Osteocyte (in vitro differentiated cells): ENCODE data around the gene PTPRF. TPM values are rescaled to one million over a fixed set of nuclear protein-coding genes. Genes with fewer than 3 reads are reported as not detected.
"Not testable (repeated sequence)": the region's sequence is repeated elsewhere in the genome, so short reads cannot be mapped to it uniquely, and the experiment has no call there.

Source experiments
- DNase-seq: peaks from one replicate; pipeline ENCODE4 v3.0.0; 2021; ENCODE audit warnings: mixed read lengths; ENCODE audit not compliant: unreplicated experiment; ENCODE audit errors: extremely low spot score
- H3K27ac Mint-ChIP-seq: one replicate; pipeline ENCODE4 v1.8.0; 2021; ENCODE audit warnings: mild to moderate bottlenecking, mixed read lengths; ENCODE audit not compliant: unreplicated experiment
- H3K27me3 Mint-ChIP-seq: one replicate; pipeline ENCODE4 v1.8.0; 2021; ENCODE audit warnings: mixed read lengths; ENCODE audit not compliant: unreplicated experiment
- H3K36me3 Mint-ChIP-seq: one replicate; pipeline ENCODE4 v1.8.0; 2021; ENCODE audit warnings: mixed read lengths; ENCODE audit not compliant: unreplicated experiment
- H3K4me1 Mint-ChIP-seq: one replicate; pipeline ENCODE4 v1.8.0; 2021; ENCODE audit warnings: mixed read lengths; ENCODE audit not compliant: unreplicated experiment
- H3K4me3 Mint-ChIP-seq: one replicate; pipeline ENCODE4 v1.8.0; 2021; ENCODE audit warnings: mild to moderate bottlenecking, moderate library complexity, mixed read lengths; ENCODE audit not compliant: unreplicated experiment
- H3K9me3 Mint-ChIP-seq: one replicate; pipeline ENCODE4 v1.8.0; 2021; ENCODE audit warnings: mixed read lengths; ENCODE audit not compliant: unreplicated experiment
- total RNA-seq: library from RNA; stranded (reverse); gene quantifications from 2 replicates; pipeline ENCODE4 v1.2.1, GENCODE V29; 2021
- TF ChIP-seq, protein P1 (sequence below): fragments of 200-600 bp; sonication (generic); IDR thresholded peaks from 2 replicates; pipeline ENCODE4 v1.5.0; 2021; ENCODE audit warnings: antibody characterized with exemption, mild to moderate bottlenecking, moderate library complexity

PTPRF gene
- total RNA-seq, 1 donor from 2014 or later, result 37.3 TPM

DNA sequence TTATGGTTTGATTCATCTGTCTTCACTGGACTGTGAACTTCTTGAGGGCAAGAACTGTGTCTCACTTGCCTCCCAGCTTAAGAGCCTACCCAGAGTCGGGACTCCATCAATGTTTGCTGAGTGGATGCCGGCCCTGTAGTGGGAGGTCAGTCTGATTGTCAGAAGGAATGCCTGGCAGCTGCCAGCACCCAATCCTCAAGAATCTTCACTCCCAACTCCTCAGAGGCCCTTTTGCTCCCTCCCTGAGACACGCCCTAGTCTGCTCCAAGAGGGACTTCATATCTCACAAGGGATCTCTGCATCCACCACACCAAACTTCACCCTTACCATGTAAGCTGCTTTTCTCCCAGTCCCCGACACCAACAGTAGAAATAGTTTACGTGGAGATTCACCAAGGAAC lies 104.0 kb downstream of the PTPRF start:
- H3K9me3 Mint-ChIP-seq, result no peaks in the 10 kb centered on the region
- H3K36me3 Mint-ChIP-seq, result no peaks in the 10 kb centered on the region
- DNase-seq, result no peak
- TF ChIP-seq, protein P1, sequence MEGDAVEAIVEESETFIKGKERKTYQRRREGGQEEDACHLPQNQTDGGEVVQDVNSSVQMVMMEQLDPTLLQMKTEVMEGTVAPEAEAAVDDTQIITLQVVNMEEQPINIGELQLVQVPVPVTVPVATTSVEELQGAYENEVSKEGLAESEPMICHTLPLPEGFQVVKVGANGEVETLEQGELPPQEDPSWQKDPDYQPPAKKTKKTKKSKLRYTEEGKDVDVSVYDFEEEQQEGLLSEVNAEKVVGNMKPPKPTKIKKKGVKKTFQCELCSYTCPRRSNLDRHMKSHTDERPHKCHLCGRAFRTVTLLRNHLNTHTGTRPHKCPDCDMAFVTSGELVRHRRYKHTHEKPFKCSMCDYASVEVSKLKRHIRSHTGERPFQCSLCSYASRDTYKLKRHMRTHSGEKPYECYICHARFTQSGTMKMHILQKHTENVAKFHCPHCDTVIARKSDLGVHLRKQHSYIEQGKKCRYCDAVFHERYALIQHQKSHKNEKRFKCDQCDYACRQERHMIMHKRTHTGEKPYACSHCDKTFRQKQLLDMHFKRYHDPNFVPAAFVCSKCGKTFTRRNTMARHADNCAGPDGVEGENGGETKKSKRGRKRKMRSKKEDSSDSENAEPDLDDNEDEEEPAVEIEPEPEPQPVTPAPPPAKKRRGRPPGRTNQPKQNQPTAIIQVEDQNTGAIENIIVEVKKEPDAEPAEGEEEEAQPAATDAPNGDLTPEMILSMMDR, result no peak
- no peak overlapping the region for H3K27ac Mint-ChIP-seq
- H3K4me1 Mint-ChIP-seq, result no peaks in the 10 kb centered on the region
- no peak overlapping the region for H3K4me3 Mint-ChIP-seq
- H3K27me3 Mint-ChIP-seq, result peaks cover 2% of the 10 kb centered on the region

DNA sequence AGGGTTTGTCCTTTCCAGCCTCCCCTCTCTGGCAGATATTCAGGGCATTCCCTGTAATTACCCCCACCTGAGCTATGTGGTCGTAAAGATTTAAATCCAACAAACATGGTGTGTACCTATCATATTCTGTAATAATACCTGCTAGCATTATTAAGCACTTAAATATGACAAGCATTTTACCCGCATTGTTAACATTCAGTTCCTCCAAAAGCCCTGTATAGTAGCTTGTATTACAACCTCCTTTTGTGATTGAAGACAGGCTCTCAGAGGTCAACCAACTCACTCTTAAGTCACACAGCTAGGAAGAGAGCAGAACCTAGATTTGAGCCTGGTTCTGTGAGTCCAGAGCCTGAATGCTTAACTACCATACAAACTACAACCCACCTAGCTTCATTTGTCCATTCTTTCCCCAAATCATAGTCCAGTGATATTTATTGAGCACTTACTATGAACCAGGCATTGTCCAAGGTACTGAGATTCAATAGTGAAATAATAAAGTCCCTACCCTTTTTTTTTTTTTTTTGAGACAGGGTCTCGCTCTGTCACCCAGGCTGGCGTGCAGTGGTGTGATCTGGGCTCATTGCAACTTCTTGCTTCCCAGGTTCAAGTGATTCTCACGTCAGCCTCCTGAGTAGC lies 105.4 kb downstream of the PTPRF start:
- H3K27me3 Mint-ChIP-seq, result peaks cover 8% of the 10 kb centered on the region
- no peaks in the 10 kb centered on the region for H3K4me1 Mint-ChIP-seq
- H3K27ac Mint-ChIP-seq, result no peak overlapping the region
- H3K36me3 Mint-ChIP-seq, result no peaks in the 10 kb centered on the region
- no peak overlapping the region for H3K4me3 Mint-ChIP-seq
- DNase-seq, result no peak
- TF ChIP-seq, protein P1, result no peak
- no peaks in the 10 kb centered on the region for H3K9me3 Mint-ChIP-seq

DNA sequence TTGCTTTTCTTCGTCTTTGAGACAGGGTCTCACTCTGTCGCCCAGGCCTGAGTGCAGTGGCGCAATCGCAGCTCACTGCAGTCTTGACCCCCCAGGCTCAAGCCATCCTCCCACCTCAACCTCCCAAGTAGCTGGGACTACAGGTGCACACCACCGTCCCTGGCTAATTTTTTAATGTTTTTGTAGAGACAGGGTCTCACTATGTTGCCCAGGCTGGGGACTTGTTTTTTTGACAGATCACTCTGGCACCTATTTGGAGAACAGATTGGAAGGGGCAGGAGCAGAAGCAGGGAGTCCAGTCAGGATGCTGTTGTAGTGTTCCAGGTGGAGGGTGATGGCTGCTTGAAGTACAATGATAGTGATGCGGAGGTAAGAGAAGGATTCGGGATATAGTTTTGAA lies 106.6 kb downstream of the PTPRF start:
- TF ChIP-seq, protein P1, result no peak
- no peaks in the 10 kb centered on the region for H3K4me1 Mint-ChIP-seq
- no peak for DNase-seq
- no peaks in the 10 kb centered on the region for H3K9me3 Mint-ChIP-seq
- no peak overlapping the region for H3K27ac Mint-ChIP-seq
- no peaks in the 10 kb centered on the region for H3K36me3 Mint-ChIP-seq
- H3K27me3 Mint-ChIP-seq, result peaks cover 8% of the 10 kb centered on the region
- H3K4me3 Mint-ChIP-seq, result no peak overlapping the region

DNA sequence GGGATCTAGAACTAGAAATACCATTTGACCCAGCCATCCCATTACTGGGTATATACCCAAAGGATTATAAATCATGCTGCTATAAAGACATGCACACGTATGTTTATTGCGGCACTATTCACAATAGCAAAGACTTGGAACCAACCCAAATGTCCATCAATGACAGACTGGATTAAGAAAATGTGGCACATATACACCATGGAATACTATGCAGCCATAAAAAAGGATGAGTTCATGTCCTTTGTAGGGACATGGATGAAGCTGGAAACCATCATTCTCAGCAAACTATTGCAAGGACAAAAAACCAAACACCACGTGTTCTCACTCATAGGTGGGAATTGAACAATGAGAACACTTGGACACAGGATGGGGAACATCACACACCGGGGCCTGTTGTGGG lies 107.7 kb downstream of the PTPRF start:
- not testable (repeated sequence) for H3K36me3 Mint-ChIP-seq, H3K9me3 Mint-ChIP-seq, H3K4me3 Mint-ChIP-seq, DNase-seq, H3K4me1 Mint-ChIP-seq, H3K27ac Mint-ChIP-seq
- H3K27me3 Mint-ChIP-seq, result peaks cover 19% of the 10 kb centered on the region

DNA sequence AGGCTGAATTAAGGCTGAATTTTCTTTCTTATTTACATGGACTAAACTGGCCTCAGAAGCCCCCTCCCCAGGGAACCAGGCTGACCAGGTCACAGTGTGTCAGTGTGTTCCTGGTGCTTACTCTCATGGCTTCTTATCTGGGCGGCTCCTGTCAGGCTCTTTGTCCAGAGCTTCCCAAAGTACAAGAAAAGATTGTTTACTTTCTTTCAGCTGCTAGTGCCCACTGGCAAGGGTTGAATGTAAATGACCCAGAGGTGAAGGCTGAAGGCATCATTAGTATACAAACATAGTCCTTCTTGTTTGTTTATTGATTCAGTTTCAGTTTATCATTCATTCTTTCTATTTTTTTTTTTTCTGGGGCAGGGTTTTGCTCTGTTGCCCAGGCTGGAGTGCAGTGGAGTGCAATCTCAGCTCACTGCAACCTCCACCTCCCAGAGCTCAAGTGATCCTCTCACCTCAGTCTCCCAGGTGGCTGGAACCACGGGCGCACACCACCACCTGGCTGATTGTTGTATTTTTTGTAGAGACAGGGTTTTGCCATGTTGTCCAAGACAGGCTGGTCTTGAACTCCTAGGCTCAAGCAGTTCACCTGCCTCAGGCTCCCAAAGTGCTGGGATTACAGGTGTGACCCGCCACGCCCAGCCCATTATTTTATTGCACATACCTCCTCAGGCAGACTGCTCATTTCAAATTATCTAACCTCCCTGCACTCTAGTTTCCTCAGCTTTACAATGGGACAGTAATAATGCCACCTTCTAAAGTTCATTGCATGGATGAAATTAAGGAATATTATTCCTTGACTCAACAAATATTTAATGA lies 109.5 kb downstream of the PTPRF start:
- Mint-ChIP-seq H3K4me3 (no peak overlapping the region), H3K27ac (no peak overlapping the region), H3K36me3 (no peaks in the 10 kb centered on the region), H3K27me3 (peaks cover 27% of the 10 kb centered on the region), H3K9me3 (no peaks in the 10 kb centered on the region), H3K4me1 (no peaks in the 10 kb centered on the region)
- no peak for DNase-seq
- TF ChIP-seq, protein P1, result no peak
